BJ (cell line): ENCODE results near the gene ZNF445. TPM values are rescaled to one million over a fixed set of nuclear protein-coding genes. Genes with fewer than 3 reads are reported as not detected.

Experiments
- CTCF ChIA-PET: fragments of 350-600 bp; formaldehyde crosslinking; extraction: SDS; loops from one replicate; lab custom pipeline; 2021; ENCODE audit warnings: antibody characterized with exemption, inconsistent platforms; lab: Yijun Ruan, JAX
- POLR2A ChIA-PET: fragments of 300-600 bp; sonication (Branson Sonifier 250); formaldehyde crosslinking; extraction: SDS; loops from one replicate; lab custom pipeline; 2021; ENCODE audit warnings: antibody characterized with exemption; lab: Charles Lee
- DNase-seq: peaks from one replicate; pipeline ENCODE4 v3.0.0-alpha.2; 2011; ENCODE audit warnings: low read depth
- H3K27me3 ChIP-seq: 2 replicates; pipeline ENCODE4 v1.6.0; 2011; ENCODE audit warnings: low read length; ENCODE audit not compliant: control insufficient read depth, insufficient read depth
- H3K36me3 ChIP-seq: 2 replicates; pipeline ENCODE4 v1.5.1; 2011; ENCODE audit warnings: low read length; ENCODE audit not compliant: control insufficient read depth, insufficient read depth
- H3K4me3 ChIP-seq: 2 replicates; pipeline ENCODE4 v1.5.1; 2011; ENCODE audit warnings: low read depth, mild to moderate bottlenecking, control low read depth, low read length
- polyA plus RNA-seq: library from polyadenylated mRNA; depleted of rRNA; stranded (reverse); fragments of >200 nt; gene quantifications from 2 replicates; pipeline ENCODE4 v1.2.3, GENCODE V29; 2011
- TF ChIP-seq, protein P1 (sequence below): IDR thresholded peaks from 2 replicates; pipeline ENCODE4 v1.5.1; 2011; ENCODE audit warnings: low read depth, mild to moderate bottlenecking, control low read depth, inconsistent platforms, low read length, moderate library complexity; ENCODE audit not compliant: insufficient read depth

The ZNF445 gene
- polyA plus RNA-seq, 1 experiment = 2.7 TPM

DNA sequence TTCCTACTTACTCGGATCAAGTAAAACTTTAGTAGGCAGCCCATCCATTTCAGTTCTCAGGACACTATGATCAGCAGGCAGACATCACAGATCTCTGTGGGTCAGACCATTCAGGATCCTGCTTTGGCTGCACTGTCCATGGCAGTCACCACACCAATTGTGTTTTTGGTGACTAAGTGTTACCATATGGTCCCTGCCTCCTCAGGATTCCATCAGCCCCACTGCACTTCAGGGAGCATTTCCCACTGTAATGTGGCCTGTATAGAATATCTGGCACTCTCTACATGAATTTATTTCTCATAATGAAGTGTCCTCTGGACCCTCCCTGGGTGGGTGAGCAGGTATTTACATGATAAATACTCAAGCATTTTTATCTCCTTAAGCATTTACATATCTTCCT, 41.3 kb downstream of the ZNF445 start:
- Histone ChIP-seq H3K4me3 (no peak overlapping the region), H3K27me3 (no peaks in the 10 kb centered on the region), H3K36me3 (peaks cover 2% of the 10 kb centered on the region; the same call in 1 of the 2 replicates)
- CTCF ChIA-PET = no interaction called here
- TF ChIP-seq, protein P1, sequence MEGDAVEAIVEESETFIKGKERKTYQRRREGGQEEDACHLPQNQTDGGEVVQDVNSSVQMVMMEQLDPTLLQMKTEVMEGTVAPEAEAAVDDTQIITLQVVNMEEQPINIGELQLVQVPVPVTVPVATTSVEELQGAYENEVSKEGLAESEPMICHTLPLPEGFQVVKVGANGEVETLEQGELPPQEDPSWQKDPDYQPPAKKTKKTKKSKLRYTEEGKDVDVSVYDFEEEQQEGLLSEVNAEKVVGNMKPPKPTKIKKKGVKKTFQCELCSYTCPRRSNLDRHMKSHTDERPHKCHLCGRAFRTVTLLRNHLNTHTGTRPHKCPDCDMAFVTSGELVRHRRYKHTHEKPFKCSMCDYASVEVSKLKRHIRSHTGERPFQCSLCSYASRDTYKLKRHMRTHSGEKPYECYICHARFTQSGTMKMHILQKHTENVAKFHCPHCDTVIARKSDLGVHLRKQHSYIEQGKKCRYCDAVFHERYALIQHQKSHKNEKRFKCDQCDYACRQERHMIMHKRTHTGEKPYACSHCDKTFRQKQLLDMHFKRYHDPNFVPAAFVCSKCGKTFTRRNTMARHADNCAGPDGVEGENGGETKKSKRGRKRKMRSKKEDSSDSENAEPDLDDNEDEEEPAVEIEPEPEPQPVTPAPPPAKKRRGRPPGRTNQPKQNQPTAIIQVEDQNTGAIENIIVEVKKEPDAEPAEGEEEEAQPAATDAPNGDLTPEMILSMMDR = no peak
- no peak for DNase-seq
- POLR2A ChIA-PET = no interaction called here

DNA sequence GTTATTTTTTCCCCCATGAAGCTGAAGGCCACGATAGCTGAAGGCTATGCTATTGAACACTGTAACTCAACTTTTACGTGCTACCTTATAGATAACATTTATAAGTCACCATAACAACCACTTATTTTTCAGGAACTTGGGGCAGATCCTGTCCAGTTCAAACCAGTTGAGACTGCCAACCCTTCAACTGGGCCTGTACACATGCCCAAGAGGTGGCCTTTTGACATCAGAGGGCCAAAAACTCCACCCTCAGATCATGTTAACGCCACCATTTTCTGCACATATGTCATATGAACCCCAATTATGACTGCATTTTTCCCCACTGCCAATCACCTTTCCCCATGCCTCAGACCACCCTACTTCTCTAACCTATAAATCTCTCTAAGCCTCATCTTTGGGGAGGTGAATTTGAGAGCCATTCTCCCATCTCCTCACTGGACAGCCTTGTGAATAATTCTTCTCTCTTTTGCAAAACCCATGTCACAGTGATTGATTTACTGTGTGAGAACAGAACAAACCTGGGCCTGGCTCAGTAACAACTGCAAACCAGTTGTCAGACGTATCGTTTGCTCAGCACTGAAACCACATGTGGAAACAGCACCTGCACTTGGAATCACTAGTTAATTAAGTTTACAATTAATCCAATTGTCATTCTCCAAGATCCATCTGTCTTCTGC, 42.5 kb downstream of the ZNF445 start:
- Histone ChIP-seq H3K4me3 (no peak overlapping the region), H3K36me3 (peaks cover 2% of the 10 kb centered on the region; the same call in 1 of the 2 replicates), H3K27me3 (no peaks in the 10 kb centered on the region)
- no peak for DNase-seq
- ChIA-PET POLR2A (no interaction called here), CTCF (no interaction called here)
- TF ChIP-seq, protein P1 = no peak

DNA sequence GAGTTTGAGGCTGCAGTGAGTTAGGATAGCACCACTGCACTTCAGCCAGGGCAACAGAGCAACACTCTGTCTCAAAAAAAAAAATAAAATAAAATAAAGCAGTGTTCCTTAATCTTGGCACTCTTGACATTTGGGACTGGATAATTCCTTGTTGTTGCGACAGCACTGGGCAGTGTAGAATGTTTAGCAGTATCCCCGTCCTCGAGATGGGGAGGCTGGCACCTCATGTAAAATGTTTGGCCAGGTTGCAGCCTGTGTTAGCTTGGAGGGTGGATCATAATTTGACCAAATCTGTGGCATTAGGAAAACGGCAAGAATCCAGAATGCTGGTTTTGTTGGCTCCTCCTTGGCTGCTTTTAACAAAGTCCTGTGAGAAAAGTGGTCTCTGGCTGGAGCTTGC, 47.0 kb downstream of the ZNF445 start:
- Histone ChIP-seq H3K4me3 (no peak overlapping the region), H3K27me3 (no peaks in the 10 kb centered on the region), H3K36me3 (no peaks in the 10 kb centered on the region)
- ChIA-PET POLR2A (no interaction called here), CTCF (no interaction called here)
- TF ChIP-seq, protein P1 = no peak
- no peak for DNase-seq

DNA sequence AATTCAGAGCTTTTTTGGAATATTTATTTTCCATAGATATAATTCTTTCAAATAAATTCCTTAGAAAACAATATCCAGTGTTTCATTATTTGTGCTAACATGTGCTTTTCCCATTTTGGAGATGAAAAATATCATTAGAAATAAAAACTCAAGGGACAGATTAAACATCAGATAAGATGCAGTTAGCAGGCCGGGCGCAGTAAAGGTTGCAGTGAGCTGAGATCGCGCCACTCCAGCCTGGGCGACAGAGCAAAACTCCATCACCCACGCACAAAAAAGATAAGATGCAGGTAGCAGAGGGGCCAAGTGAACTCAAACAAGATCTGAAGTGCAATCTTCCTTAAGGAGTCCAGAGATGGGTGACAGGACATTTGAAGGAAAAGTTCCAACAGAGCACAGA, 48.0 kb downstream of the ZNF445 start:
- peaks cover 1% of the 10 kb centered on the region; the same call in 1 of the 2 replicates for H3K27me3 ChIP-seq
- DNase-seq = no peak
- CTCF ChIA-PET = interaction anchor here (0.6 kb wide), 1 partner anchor 512 kb away, joined by 4 read pairs; no protein-coding TSS in a partner anchor
- no peak overlapping the region for H3K4me3 ChIP-seq
- TF ChIP-seq, protein P1 = no peak
- no peaks in the 10 kb centered on the region for H3K36me3 ChIP-seq
- POLR2A ChIA-PET = no interaction called here

DNA sequence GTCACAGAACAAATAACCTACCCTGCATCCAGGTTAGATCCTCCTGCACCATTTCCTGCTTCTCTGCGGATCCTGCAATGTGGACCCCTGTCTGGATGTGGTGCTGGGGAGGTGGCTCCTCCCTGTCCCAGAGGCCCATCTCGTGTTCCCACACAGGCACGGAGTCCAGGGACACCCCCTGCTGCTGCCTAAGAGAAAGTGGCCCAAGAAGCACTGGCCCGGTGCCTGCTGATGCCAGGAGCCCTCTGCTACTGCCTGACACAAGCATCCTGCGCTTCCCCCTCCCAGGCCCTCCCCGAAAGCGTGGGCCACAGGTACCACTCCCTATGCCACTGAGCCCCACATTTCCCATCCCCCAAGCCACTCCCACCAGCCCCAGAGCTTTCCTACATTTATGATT, 48.6 kb downstream of the ZNF445 start:
- POLR2A ChIA-PET = no interaction called here
- Histone ChIP-seq H3K27me3 (peaks cover 2% of the 10 kb centered on the region; the same call in 1 of the 2 replicates), H3K4me3 (no peak overlapping the region), H3K36me3 (no peaks in the 10 kb centered on the region)
- CTCF ChIA-PET = no interaction called here
- DNase-seq = no peak
- TF ChIP-seq, protein P1 = no peak
